COR-L47 (cell line): ENCODE measurements around the gene LHFPL2.
"Not testable (repeated sequence)": the region's sequence is repeated elsewhere in the genome, so short reads cannot be mapped to it uniquely, and the experiment has no call there.

Experiments
- DNase-seq: peaks from one replicate; lab custom pipeline; 2025; lab: John Stamatoyannopoulos, UW

LHFPL2 gene

GRCh38 chr5:78457507-78457906, 191.1 kb downstream of the LHFPL2 start:
- DNase-seq, result not testable (repeated sequence)

- no peak for DNase-seq
Measured at GRCh38 chr5:78449103-78449502, 199.5 kb downstream of the LHFPL2 start.

- DNase-seq, result no peak
Measured at GRCh38 chr5:78447775-78448424, 200.7 kb downstream of the LHFPL2 start.
